Activated CD4-positive, alpha-beta T cell treated with anti-CD3 and anti-CD28 coated beads, Interleukin-2, amount 10 ng/mL, durations not matched to agents 7 days and 5 days (primary cell): ENCODE results near the gene BPNT1. TPM values are rescaled to one million over a fixed set of nuclear protein-coding genes. Genes with fewer than 3 reads are reported as not detected.

ENCODE experiments used
- CTCF ChIA-PET: fragments of 350-600 bp; sonication (Branson Sonifier 250); formaldehyde crosslinking; loops from one replicate; lab custom pipeline; 2021; ENCODE audit warnings: antibody characterized with exemption; lab: Charles Lee
- POLR2A ChIA-PET: fragments of 350-600 bp; sonication (Branson Sonifier 250); formaldehyde crosslinking; loops from one replicate; lab custom pipeline; 2021; ENCODE audit warnings: antibody characterized with exemption; lab: Charles Lee
- DNase-seq: peaks from one replicate; pipeline ENCODE4 v3.0.0-alpha.2; 2020
- H3K27ac Mint-ChIP-seq: one replicate; pipeline ENCODE4 v1.8.0; 2021; ENCODE audit warnings: mild to moderate bottlenecking, moderate library complexity, mixed read lengths
- H3K27me3 Mint-ChIP-seq: one replicate; pipeline ENCODE4 v1.8.0; 2021; ENCODE audit warnings: mixed read lengths
- H3K36me3 Mint-ChIP-seq: one replicate; pipeline ENCODE4 v1.8.0; 2021; ENCODE audit warnings: low read depth, mixed read lengths
- H3K4me1 Mint-ChIP-seq: one replicate; pipeline ENCODE4 v1.8.0; 2021; ENCODE audit warnings: mixed read lengths
- H3K4me3 Mint-ChIP-seq: one replicate; pipeline ENCODE4 v1.8.0; 2021; ENCODE audit warnings: mild to moderate bottlenecking, moderate library complexity, mixed read lengths
- H3K9me3 Mint-ChIP-seq: one replicate; pipeline ENCODE4 v1.8.0; 2021; ENCODE audit warnings: mixed read lengths
- microRNA-seq: library from miRNA; unstranded; fragments of <30 nt; microRNA quantifications from one replicate; pipeline ENCODE4 v1.2.0, GENCODE V29; 2021; ENCODE audit warnings: borderline microRNAs expressed, borderline replicate concordance
- total RNA-seq, 2 experiments: library from RNA; stranded (reverse); gene quantifications; one replicate each; pipeline ENCODE4 v1.2.3, GENCODE V29; 2021

The BPNT1 gene
- total RNA-seq, 2 experiments from 2014 or later: 23.4 to 23.8 TPM

DNA sequence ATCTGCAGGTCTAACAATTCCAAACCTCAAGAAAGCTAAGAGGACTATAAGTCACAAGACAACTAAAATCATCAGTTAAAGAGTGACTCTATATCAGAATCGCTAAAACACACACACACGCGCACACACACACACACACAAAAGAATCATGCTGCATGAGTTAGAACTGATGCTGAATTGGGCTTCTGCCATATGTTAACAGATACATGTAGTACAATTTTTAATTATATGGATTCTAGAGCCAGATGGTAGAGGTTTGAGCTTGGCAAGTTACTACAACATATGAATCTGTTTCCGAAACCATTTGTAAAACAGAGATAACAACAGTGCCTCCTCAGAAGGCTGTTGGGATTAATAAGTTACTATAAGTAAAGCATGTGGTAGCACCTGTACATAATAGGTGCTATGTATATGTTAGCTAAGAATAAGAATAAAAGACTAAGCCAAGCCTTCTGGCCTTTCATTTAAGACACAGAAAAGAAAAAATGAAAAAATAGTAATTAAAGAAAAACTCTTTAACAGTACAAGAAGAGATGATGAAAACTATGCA is 61.2 kb downstream of the BPNT1 start:
- Mint-ChIP-seq H3K36me3 (peaks cover 38% of the 10 kb centered on the region), H3K4me3 (no peak overlapping the region), H3K4me1 (peaks cover 3% of the 10 kb centered on the region), H3K9me3 (no peaks in the 10 kb centered on the region), H3K27me3 (no peaks in the 10 kb centered on the region), H3K27ac (no peak overlapping the region)
- ChIA-PET POLR2A (no interaction called here), CTCF (no interaction called here)
- DNase-seq: no peak

DNA sequence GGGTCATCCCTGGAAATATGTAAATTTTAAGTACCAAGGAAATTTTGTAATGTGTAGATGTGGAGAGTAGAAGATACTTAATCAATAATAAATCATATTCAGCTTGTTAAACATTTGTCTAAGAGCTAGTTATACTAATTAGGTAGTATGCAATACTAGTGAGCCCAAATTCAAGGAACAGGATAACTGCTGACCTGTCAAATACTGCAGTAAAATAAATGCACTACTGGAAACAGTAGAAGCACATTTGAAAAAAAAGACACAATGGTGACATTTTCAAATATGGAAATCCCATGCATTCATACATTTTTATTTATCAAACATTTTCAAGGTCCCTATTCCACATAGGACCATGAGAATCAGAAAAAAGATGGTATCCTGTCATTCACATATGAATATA is 70.5 kb downstream of the BPNT1 start:
- Mint-ChIP-seq H3K27me3 (no peaks in the 10 kb centered on the region), H3K4me3 (no peak overlapping the region), H3K36me3 (peaks cover 66% of the 10 kb centered on the region), H3K27ac (no peak overlapping the region), H3K4me1 (peaks cover 16% of the 10 kb centered on the region), H3K9me3 (no peaks in the 10 kb centered on the region)
- DNase-seq: no peak
- POLR2A ChIA-PET: no interaction called here
- CTCF ChIA-PET: interaction anchor here (0.6 to 1.9 kb wide), 3 partner anchors 9 to 17 kb away, joined by 3 to 7 read pairs (median 4); no protein-coding TSS in a partner anchor

GRCh38 chr1:220013497-220013896 is 76.1 kb downstream of the BPNT1 start:
- Mint-ChIP-seq H3K27ac (peak overlapping the region; percentile 52), H3K9me3 (no peaks in the 10 kb centered on the region), H3K4me1 (peaks cover 20% of the 10 kb centered on the region), H3K27me3 (no peaks in the 10 kb centered on the region), H3K36me3 (peaks cover 59% of the 10 kb centered on the region), H3K4me3 (no peak overlapping the region)
- ChIA-PET POLR2A (no interaction called here), CTCF (interaction anchor here (0.8 to 2.7 kb wide), 6 partner anchors 10 to 175 kb away, joined by 3 to 9 read pairs (median 4); no protein-coding TSS in a partner anchor)
- DNase-seq: no peak

- POLR2A ChIA-PET: no interaction called here
- H3K9me3 Mint-ChIP-seq: no peaks in the 10 kb centered on the region
- CTCF ChIA-PET: interaction anchor here (0.6 to 2.7 kb wide), 12 partner anchors 9 to 176 kb away, joined by 3 to 9 read pairs (median 4); partner anchors contain the start of gene EPRS1
- H3K27me3 Mint-ChIP-seq: no peaks in the 10 kb centered on the region
- no peak overlapping the region for H3K27ac Mint-ChIP-seq
- H3K36me3 Mint-ChIP-seq: peaks cover 53% of the 10 kb centered on the region
- no peak for DNase-seq
- H3K4me3 Mint-ChIP-seq: no peak overlapping the region
- peaks cover 20% of the 10 kb centered on the region for H3K4me1 Mint-ChIP-seq
Measured at GRCh38 chr1:220012259-220012658, 77.3 kb downstream of the BPNT1 start.

DNA sequence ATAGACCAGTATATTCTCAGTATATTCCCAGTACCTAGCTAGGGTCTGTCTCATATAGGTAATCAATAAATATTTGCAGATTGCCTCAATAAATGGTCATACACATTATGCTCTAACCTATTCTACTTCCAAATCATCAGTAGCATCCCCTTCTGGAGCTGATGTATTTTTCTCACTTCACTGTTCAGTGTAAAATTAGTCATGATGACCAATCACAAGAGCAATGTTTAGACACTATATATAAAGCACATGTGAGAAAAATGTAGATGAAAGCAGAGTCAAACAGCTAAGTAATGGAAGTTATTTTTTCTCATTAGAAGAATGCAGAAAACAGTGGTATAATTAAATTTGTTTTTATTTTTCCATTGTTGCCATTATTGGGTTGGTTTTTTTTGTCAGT is 78.0 kb downstream of the BPNT1 start:
- H3K36me3 Mint-ChIP-seq: peaks cover 49% of the 10 kb centered on the region

More for the DNA sequence above, 78.0 kb downstream of the BPNT1 start:
- Mint-ChIP-seq H3K27ac (no peak overlapping the region), H3K4me1 (peaks cover 20% of the 10 kb centered on the region), H3K9me3 (no peaks in the 10 kb centered on the region), H3K27me3 (no peaks in the 10 kb centered on the region), H3K4me3 (no peak overlapping the region)
- DNase-seq: no peak
- ChIA-PET CTCF (interaction anchor here (0.6 to 2.7 kb wide), 7 partner anchors 9 to 109 kb away, joined by 3 to 9 read pairs (median 4); partner anchors contain the start of gene EPRS1), POLR2A (no interaction called here)

Small RNA genes within 50 kb of the gene (microRNA-seq; reads per million reads assigned to microRNA genes)
- 0.63 reads per million for gene MIR194-1
- gene MIR215: 0.84 reads per million

Other genes with a start within 250 kb of the BPNT1 start
- gene SLC30A10, start 161.2 kb downstream of the BPNT1 start, total RNA-seq: not detected
- 100 to 1,000 TPM; 112 to 135 TPM for gene EPRS1, start 43.3 kb downstream of the BPNT1 start, total RNA-seq
- 10 to 100 TPM; 55.4 to 55.8 TPM for gene IARS2, start 4.3 kb upstream of the BPNT1 start, total RNA-seq
- gene RAB3GAP2, start 182.7 kb upstream of the BPNT1 start, total RNA-seq: 10 to 100 TPM; 49.5 to 55.4 TPM